HCT116 (cell line): ENCODE measurements around the gene SIX2. TPM values are rescaled to one million over a fixed set of nuclear protein-coding genes. Genes with fewer than 3 reads are reported as not detected.

Experiments used
- ATAC-seq: fragments of 200-7000 bp; cut with Tn5 transposase; 2 replicates; pipeline ENCODE4 v1.9.1; 2020; ENCODE audit warnings: mild to moderate bottlenecking, moderate library complexity
- BruUV-seq: library from RNA; stranded (reverse); fragments of 400-500 nt; replicated peaks from 2 replicates; lab custom pipeline; 2021; lab: Mats Ljungman, UMichigan
- CTCF ChIA-PET: fragments of 300-600 bp; sonication (Branson Sonifier 250); formaldehyde crosslinking; loops from one replicate; lab custom pipeline; 2021; ENCODE audit warnings: antibody characterized with exemption; lab: Charles Lee
- POLR2A ChIA-PET: fragments of 300-600, 350-600 bp; sonication (Branson Sonifier 250); formaldehyde crosslinking; loops from one replicate; lab custom pipeline; 2021; ENCODE audit warnings: antibody characterized with exemption; lab: Charles Lee
- RAD21 ChIA-PET, 2 experiments: fragments of 300-600 bp; sonication (Branson Sonifier 250); formaldehyde crosslinking; loops; one replicate each; lab custom pipeline; 2023; ENCODE audit warnings: low total read pairs in 2 of 2; ENCODE audit not compliant: uncharacterized antibody in 2 of 2, unreplicated experiment in 2 of 2, low non-redundant PET in 1 of 2; lab: Charles Lee
- DNase-seq: peaks from one replicate; pipeline ENCODE4 v3.0.0-alpha.2; 2010; ENCODE audit warnings: low read depth, low spot score
- H2AFZ ChIP-seq: fragments of 200-600 bp; shearing (Covaris generic), sonication (generic); 2 replicates; pipeline ENCODE4 v1.6.1; 2017; ENCODE audit warnings: low read depth, mixed run types, mixed read lengths, antibody characterized with exemption, low read length; ENCODE audit not compliant: poor library complexity, severe bottlenecking
- H3K27ac ChIP-seq: 2 replicates; pipeline ENCODE4 v1.5.1; 2012; ENCODE audit warnings: low read depth, low read length
- H3K27me3 ChIP-seq: fragments of 200-600 bp; sonication (generic); 2 replicates; pipeline ENCODE4 v1.6.1; 2016; ENCODE audit warnings: mixed run types, low read length, mixed read lengths; ENCODE audit not compliant: insufficient read depth
- H3K36me3 ChIP-seq, 2 experiments: fragments of 200-500 bp in 1 of 2; fragments of 200-600 bp in 1 of 2; sonication (Bioruptor generic) in 1 of 2; sonication (generic) in 1 of 2; 2 replicates each; pipeline versions ENCODE4 v1.5.1 to v1.6.1; 2014 to 2016; ENCODE audit warnings: low read length in 2 of 2, inconsistent platforms in 1 of 2, mixed read lengths in 1 of 2, mixed run types in 1 of 2; ENCODE audit not compliant: insufficient read depth in 2 of 2, control insufficient read depth in 1 of 2
- H3K4me1 ChIP-seq, 2 experiments: fragments of 200-600 bp in 1 of 2; sonication (generic) in 1 of 2; 2 replicates each; pipeline versions ENCODE4 v1.5.1 to v1.6.1; 2012 to 2017; ENCODE audit warnings: low read length in 2 of 2, inconsistent platforms in 1 of 2, mild to moderate bottlenecking in 1 of 2, mixed read lengths in 1 of 2, mixed run types in 1 of 2, moderate library complexity in 1 of 2; ENCODE audit not compliant: insufficient read depth in 2 of 2, control insufficient read depth in 1 of 2
- H3K4me2 ChIP-seq: fragments of 200-600 bp; sonication (generic); 2 replicates; pipeline ENCODE4 v1.6.1; 2017; ENCODE audit warnings: mixed run types, low read length, mixed read lengths
- H3K4me3 ChIP-seq, 2 experiments: fragments of 200-600 bp in 1 of 2; sonication (generic) in 1 of 2; replicated peaks in 1 of 2; 2 replicates each; pipeline ENCODE4 v1.5.1; 2011 to 2016; ENCODE audit warnings: low read length in 2 of 2, control low read depth in 1 of 2, low read depth in 1 of 2, mild to moderate bottlenecking in 1 of 2, mixed read lengths in 1 of 2, mixed run types in 1 of 2
- H3K79me2 ChIP-seq: fragments of 200-600 bp; sonication (generic); 2 replicates; pipeline ENCODE4 v1.6.1; 2017; ENCODE audit warnings: mild to moderate bottlenecking, mixed run types, low read length, moderate library complexity, mixed read lengths; ENCODE audit not compliant: insufficient read depth
- H3K9ac ChIP-seq: fragments of 200-600 bp; sonication (generic); 2 replicates; pipeline ENCODE4 v1.6.1; 2016; ENCODE audit warnings: low read length, mixed read lengths
- H3K9me2 ChIP-seq: fragments of 200-600 bp; sonication (generic), shearing (Covaris generic); 2 replicates; pipeline ENCODE4 v1.6.1; 2017; ENCODE audit warnings: mixed run types, mild to moderate bottlenecking, moderate library complexity; ENCODE audit not compliant: insufficient read depth
- H3K9me3 ChIP-seq, 2 experiments: fragments of 200-500 bp in 1 of 2; fragments of 200-600 bp in 1 of 2; sonication (Bioruptor generic) in 1 of 2; sonication (generic) in 1 of 2; 2 replicates each; pipeline ENCODE4 v1.6.1; 2014 to 2017; ENCODE audit warnings: low read length in 2 of 2, mixed read lengths in 2 of 2, inconsistent platforms in 1 of 2, low read depth in 1 of 2, mild to moderate bottlenecking in 1 of 2, mixed run types in 1 of 2, moderate library complexity in 1 of 2; ENCODE audit not compliant: control insufficient read depth in 1 of 2, insufficient read depth in 1 of 2
- H4K20me1 ChIP-seq: fragments of 200-600 bp; sonication (generic), shearing (Covaris generic); 2 replicates; pipeline ENCODE4 v1.6.1; 2017; ENCODE audit warnings: mixed run types, mild to moderate bottlenecking, moderate library complexity; ENCODE audit not compliant: insufficient read depth
- ATF3 ChIP-seq: IDR thresholded peaks from 2 replicates; pipeline ENCODE4 v1.6.1; 2012
- CEBPB ChIP-seq: IDR thresholded peaks from 2 replicates; pipeline ENCODE4 v1.6.1; 2012; ENCODE audit warnings: low read depth
- ELF1 ChIP-seq: IDR thresholded peaks from 2 replicates; pipeline ENCODE4 v1.6.1; 2012; ENCODE audit warnings: low read depth, borderline replicate concordance
- EZH2 ChIP-seq: fragments of 200-600 bp; sonication (generic); IDR thresholded peaks from 2 replicates; pipeline ENCODE4 v1.6.1; 2017; ENCODE audit warnings: antibody characterized with exemption, mixed run types
- FOSL1 ChIP-seq: IDR thresholded peaks from 2 replicates; pipeline ENCODE4 v1.6.1; 2012; ENCODE audit warnings: low read depth
- JUND ChIP-seq: IDR thresholded peaks from 2 replicates; pipeline ENCODE4 v1.6.1; 2012
- MAX ChIP-seq: IDR thresholded peaks from 2 replicates; pipeline ENCODE4 v1.6.1; 2012
- POLR2A ChIP-seq: IDR thresholded peaks from 2 replicates; pipeline ENCODE4 v1.7.0; 2011; ENCODE audit warnings: borderline replicate concordance; ENCODE audit not compliant: insufficient read depth, insufficient read length; ENCODE audit errors: extremely low read depth
- RAD21 ChIP-seq: IDR thresholded peaks from 2 replicates; pipeline ENCODE4 v1.6.1; 2012; ENCODE audit warnings: low read depth, mild to moderate bottlenecking
- SIN3A ChIP-seq: IDR thresholded peaks from 2 replicates; pipeline ENCODE4 v1.6.1; 2012; ENCODE audit warnings: low read depth
- SP1 ChIP-seq: IDR thresholded peaks from 2 replicates; pipeline ENCODE4 v1.6.1; 2012; ENCODE audit warnings: low read depth
- SRF ChIP-seq: IDR thresholded peaks from 2 replicates; pipeline ENCODE4 v1.6.1; 2012; ENCODE audit warnings: low read depth
- TCF7L2 ChIP-seq: IDR thresholded peaks from 2 replicates; pipeline ENCODE4 v1.7.0; 2011; ENCODE audit warnings: borderline replicate concordance, inconsistent platforms; ENCODE audit not compliant: insufficient read depth, insufficient read length; ENCODE audit errors: extremely low read depth
- YY1 ChIP-seq: IDR thresholded peaks from 2 replicates; pipeline ENCODE4 v1.6.1; 2011; ENCODE audit warnings: low read length, low read depth, moderate library complexity, mild to moderate bottlenecking; ENCODE audit not compliant: insufficient replicate concordance; ENCODE audit errors: extremely low read depth
- ZBTB33 ChIP-seq: IDR thresholded peaks from 2 replicates; pipeline ENCODE4 v1.6.1; 2011; ENCODE audit warnings: mild to moderate bottlenecking, low read length, moderate library complexity; ENCODE audit not compliant: insufficient replicate concordance; ENCODE audit errors: extremely low read depth
- intact Hi-C: fragments of 100-400 bp; cut with micrococcal nuclease; formaldehyde crosslinking; loops from 2 replicates; pipeline ENCODE4 v1.10.0; 2022
- total RNA-seq: library from RNA; stranded (reverse); gene quantifications from one replicate; pipeline ENCODE4 v1.2.1, GENCODE V29; 2021; ENCODE audit not compliant: unreplicated experiment

The SIX2 gene
- total RNA-seq, 1 experiment from 2014 or later = 0.54 TPM

- CTCF ChIA-PET = no interaction called here
- H3K4me2 ChIP-seq = no peak overlapping the region
- no TSS peak for BruUV-seq
- H2AFZ ChIP-seq = no peak overlapping the region
- no peak overlapping the region for H3K4me3 ChIP-seq
- DNase-seq (no peak), ATAC-seq (no peak)
- H4K20me1 ChIP-seq = no peaks in the 10 kb centered on the region
- intact Hi-C loops = no loop called here
- H3K27ac ChIP-seq = no peak overlapping the region; the same call in 1 of the 2 replicates
- TF ChIP-seq TCF7L2 (no peak), JUND (no peak), POLR2A (no peak), CEBPB (no peak), FOSL1 (no peak), SRF (no peak), RAD21 (no peak), SIN3A (no peak), MAX (no peak), SP1 (no peak), ELF1 (no peak), YY1 (no peak), EZH2 (no peak), ZBTB33 (no peak), ATF3 (no peak)
- no peaks in the 10 kb centered on the region for H3K36me3 ChIP-seq
- POLR2A ChIA-PET = interaction anchor here (1.2 kb wide), 1 partner anchor 71 kb away, joined by 3 read pairs; no protein-coding TSS in a partner anchor
- RAD21 ChIA-PET = interaction anchor here in 1 of 2 experiments (0.7 kb wide), 1 partner anchor 173 kb away, joined by 3 read pairs; no protein-coding TSS in a partner anchor
- H3K4me1 ChIP-seq = peaks cover 7 to 17% of the 10 kb centered on the region in 2 experiments
- no peaks in the 10 kb centered on the region for H3K79me2 ChIP-seq
- H3K9me2 ChIP-seq = no peaks in the 10 kb centered on the region
- no peak overlapping the region for H3K9ac ChIP-seq
- H3K27me3 ChIP-seq = no peaks in the 10 kb centered on the region
- no peaks in the 10 kb centered on the region for H3K9me3 ChIP-seq
Measured at GRCh38 chr2:45008296-45009129, 739 bp downstream of the SIX2 start.
